ENCODE data around the gene IL1RL2.

IL1RL2 gene

DNA sequence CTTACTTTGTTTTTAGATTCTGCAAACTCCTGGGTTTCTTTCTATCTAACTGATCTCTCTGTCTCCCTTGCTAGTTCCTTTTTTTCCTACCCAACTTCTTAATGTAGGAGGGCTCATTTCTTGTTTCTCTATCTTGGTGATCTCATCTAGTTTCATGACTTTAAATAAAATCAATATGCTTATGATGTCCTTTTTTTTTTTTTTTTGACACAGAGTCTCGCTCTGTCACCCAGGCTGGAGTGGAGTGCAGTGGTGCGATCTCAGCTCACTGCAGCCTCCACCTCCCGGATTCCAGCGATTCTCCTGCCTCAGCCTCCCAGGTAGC, 82.3 kb downstream of the IL1RL2 start:
- DNase-seq: no peak

DNA sequence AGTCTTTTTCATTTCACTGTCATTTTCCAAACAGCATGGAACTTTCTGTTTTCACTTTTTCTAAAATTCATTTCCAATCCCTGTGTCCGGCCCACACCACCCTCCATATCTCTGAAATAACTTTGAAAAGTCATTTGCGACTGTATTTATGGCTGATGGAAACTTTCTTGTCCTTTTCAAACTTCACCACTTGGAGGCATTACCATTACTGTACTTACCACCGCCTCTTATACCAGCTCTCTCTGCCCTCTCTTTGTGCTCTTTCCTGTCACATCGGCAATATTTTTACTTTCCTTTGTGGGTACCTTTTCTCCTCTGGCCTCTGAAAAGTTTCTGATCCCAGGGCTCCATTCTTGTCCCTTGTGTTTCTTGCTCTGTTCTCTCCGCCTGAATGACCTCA, 85.0 kb downstream of the IL1RL2 start:
- DNase-seq: no peak

DNA sequence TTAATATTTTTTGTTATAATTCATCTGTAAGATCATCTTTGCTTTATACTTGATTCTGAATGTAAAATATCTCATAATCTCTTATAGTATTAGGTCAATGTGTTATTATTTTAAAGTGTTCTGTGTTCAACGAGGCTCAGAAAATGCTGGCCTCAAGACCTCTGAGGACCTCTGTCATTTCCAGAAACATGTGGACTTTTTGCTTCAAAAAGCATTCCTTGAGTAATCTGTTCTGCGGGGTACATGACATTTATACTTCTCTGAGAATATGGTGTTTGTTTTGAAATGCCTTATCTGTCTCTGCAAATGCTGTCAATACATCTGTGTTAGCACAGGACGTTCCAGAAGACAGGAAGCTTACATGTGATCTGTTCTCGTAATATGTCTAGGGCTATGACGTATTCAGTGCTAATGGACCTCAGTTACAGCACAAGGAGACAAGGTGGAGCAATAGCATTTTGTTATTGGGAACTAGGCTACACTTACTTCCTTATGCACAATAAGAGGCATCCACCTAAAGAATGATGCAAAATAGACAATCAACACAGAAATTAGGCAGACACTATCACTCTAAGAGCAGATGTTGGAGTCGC, 86.9 kb downstream of the IL1RL2 start:
- DNase-seq: no peak

DNA sequence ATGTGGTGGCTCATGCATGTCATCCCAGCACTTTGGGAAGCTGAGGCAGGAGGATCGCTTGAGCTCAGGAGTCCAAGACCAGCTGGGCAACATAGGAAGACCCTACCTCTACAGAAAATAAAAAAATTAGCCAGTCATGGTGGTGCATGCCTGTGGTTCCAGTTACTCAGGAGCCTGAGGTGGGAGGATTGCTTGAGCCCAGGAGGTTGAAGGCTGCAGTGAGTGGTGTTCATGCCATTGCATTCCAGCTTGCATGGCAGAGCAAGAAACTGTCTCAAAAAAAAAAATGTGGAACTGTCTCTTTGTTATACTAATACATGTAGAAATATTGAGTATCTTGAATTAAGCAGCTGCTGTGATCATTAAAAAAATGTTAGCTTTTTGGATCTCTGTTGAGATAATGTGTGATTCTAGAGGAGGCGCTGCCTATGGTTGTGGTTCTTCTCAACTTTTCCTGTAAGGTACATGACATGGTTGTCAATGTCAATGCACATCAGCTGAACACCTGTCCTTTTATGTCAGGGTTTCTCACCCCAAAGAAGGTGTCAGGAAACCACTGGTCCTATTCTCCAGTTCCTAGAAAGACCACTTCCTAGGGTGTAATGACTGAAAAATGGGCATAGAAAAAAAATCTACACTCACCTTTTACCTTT, 89.9 kb downstream of the IL1RL2 start:
- DNase-seq: no peak

DNA sequence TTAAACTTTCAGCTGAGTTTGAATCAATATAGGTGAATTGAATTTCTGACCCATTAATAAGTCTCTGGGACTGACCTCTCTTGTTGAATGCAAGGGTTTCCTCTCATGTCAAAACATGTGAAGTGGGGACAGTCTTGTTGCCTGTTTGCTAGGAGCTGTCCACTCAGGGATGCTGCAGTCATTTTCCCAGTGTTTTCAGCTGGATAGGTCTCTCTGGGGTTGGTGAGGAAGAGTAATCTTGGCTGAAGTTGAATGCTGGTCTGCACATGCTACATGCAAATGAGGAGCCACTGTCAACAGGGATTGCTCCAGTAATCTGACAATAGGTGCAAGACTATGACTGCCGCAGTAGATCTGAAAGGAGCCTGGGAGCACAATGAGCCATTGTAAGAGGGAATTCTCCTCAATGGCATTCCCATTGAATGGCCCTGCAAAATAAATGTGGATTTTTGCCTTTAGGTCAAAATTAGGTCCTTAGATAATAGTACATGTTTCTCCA, 90.4 kb downstream of the IL1RL2 start:
- DNase-seq: no peak

DNA sequence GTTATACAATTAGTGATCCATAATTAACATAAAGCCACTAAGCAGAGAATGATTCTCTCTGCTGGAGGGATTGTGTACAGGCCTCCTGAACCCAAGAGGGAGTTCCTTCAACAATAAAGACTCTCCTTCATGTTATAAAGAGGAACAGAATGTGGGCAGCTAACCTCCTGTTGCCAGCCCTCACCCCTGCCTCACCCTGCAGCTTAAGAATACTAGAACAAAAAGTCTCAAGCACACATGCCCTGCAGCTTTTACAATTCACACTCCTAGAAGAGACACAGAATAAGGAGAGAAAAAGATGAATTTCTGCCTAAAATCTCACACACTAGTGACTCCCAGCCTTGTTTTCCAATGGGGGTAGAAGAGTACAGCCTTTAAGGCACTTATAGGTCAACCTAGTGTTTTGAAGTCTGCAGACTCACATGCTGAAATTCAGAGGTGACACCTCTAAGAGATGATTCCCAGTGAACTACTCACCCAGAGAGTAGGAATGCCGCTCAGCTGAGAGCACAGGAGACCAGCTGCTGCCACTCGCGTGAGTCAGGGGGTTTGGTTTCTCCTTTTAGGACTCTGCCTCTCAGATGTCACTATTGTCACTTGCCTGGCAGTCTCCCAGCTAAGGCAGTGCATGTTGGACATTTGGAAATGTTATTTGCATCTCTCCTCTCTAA, 92.0 kb downstream of the IL1RL2 start:
- no peak for DNase-seq

DNA sequence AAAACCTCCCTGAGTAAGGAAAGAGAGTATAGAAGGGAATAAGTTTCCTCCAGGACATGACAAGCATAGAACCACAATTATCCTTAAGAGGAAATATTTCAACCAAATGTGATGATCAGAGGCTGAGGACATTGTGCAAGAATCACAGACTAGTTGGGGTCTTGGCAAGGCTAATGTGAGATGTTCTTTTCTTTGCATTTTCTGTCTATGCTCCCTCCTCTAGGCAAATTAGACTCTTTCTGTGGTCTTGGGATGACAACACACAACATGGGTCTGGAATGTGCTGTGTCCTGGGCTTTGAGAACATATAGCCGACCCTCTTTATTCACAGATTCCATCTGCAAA, 92.5 kb downstream of the IL1RL2 start:
- no peak for DNase-seq

DNA sequence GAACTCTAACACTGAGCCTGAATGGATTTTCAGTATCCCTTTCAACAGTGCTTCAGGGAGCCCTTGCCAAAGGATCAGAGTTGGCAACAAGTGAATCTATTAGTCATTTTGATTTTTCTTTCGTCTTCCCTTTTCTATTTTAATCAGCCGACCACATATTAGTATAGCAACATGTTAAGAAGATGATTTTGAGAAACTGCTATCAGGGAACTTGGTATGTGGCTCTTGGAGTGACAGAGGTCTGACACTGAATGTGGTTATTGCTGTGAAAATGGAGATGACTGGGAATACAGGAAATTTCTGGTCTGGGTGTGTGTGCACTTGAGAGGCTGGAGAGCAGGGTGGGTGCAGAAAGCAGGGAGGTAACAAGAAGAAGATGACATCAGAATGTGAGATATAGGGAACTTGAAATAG, 95.9 kb downstream of the IL1RL2 start:
- DNase-seq: no peak

DNA sequence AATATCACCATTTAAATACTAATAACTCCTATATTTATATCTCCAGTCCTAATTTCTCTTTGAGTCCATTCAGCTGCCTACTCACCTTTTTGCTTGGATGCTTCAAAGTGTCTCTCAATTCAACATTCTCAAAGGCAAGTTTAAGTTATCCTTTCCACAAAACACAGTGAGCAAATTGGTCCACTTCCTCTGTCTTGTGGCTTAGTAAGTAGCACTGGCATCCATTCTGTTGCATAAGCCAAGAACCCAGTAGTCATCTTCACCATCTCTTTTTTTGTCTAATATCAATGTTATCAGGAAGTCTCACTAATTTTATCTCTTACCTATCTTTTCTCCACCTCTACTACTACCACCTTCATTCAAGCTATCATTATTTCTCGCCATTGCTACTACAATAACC, 97.2 kb downstream of the IL1RL2 start:
- DNase-seq: no peak

DNA sequence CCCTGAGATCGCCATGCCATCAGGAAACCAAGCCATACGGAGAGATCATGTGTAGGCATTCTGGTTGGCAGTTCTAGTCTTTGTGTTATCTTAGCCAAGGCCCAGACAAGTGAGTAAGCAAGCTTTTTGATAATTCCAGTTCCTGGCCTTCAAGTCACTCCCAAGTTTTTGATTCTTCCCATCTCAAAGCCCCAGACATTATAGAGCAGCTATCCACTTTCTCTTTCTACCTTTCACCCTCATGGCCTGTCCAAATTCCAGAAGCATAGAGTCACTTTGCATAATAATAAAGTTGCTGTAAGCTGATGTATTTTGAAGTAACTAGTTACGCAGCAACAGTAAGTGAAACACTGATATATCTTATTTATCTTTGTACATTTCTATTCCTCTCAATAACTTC, 97.8 kb downstream of the IL1RL2 start:
- DNase-seq: no peak

DNA sequence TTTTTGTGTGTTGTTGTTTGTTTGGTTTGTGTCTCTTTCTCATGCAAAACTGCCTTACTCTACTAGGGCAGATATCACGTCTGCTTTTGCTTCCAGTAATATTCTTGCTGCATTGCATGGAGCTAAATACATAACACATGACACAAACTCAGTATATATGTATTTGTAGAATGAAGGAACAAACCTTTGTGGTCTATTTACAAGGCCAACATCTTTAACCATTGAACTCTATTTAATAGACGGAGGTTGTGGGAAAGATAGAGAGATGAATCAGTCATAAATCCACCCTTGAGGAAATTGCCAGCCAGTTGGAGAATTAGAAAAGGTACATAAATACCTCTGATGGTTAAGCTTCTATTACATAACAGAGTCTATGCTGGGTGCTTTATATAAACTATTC, 98.5 kb downstream of the IL1RL2 start:
- DNase-seq: no peak

DNA sequence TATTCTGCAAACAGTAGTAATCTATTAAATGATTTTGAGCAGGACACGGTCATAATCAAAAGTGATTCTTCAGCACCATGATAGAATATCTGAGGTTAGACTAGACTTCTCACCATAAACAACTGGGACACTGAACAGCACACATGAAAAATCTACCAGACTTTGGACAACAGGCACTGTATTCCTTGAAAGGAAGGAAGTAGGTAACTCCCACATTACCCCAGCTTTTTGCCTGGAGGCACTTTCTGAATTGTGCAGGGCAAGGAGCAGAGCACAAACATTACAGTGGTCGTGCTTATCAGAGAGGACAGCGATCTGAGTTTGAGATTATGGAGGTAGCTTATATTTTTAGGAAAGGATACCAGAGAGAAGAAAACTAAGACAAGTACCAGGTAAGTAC, 99.2 kb downstream of the IL1RL2 start:
- no peak for DNase-seq

DNA sequence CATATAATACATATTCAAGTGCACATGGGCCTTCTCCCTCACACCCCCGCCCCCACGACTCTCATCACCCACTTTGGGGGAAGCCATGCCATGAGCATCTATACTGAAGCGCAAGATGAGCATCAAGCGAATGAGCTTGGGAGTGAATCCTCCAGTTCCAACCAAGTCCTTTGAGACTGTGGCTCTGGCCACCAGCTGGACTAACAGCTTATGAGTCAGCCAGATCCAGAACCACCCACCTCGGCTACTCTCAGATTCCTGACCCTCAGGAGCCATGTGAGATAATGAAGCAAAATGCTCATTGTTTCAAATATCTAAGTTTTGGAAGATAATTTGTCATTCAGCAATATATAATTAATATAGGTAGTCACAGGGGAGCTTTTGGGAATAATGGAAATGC, 102.3 kb downstream of the IL1RL2 start:
- DNase-seq: no peak

All from right hindlimb (tissue), 1 donor.